K562 (cell line): ENCODE data around the gene GATA5. TPM values are rescaled to one million over a fixed set of nuclear protein-coding genes. Genes with fewer than 3 reads are reported as not detected.

Experiments
- ATF3 ChIP-seq, 2 experiments: fragments of 450-650 bp in 1 of 2; sonication (generic) in 1 of 2; formaldehyde crosslinking in 1 of 2; IDR thresholded peaks in 1 of 2; conservative IDR thresholded peaks in 1 of 2; 2 replicates each; pipeline versions ENCODE4 v1.6.1 to v1.8.1; 2016 to 2023; ENCODE audit warnings: mild to moderate bottlenecking in 2 of 2, moderate library complexity in 2 of 2, inconsistent platforms in 1 of 2, missing genetic modification reagents in 1 of 2
- CBX1 ChIP-seq: sonication (generic); IDR thresholded peaks from 2 replicates; pipeline ENCODE4 v1.6.1; 2016; ENCODE audit warnings: antibody characterized with exemption, low read depth, mild to moderate bottlenecking
- PRDM10 ChIP-seq: fragments of 450-650 bp; IDR thresholded peaks from 2 replicates; pipeline ENCODE4 v1.6.1; 2018; ENCODE audit not compliant: partially characterized antibody
- RFX1 ChIP-seq: fragments of 450-650 bp; IDR thresholded peaks from 2 replicates; pipeline ENCODE4 v1.6.1; 2016; ENCODE audit warnings: mild to moderate bottlenecking, moderate library complexity
- TCF7L2 ChIP-seq: fragments of 150-350 bp; IDR thresholded peaks from 2 replicates; pipeline ENCODE4 v1.6.1; 2016; ENCODE audit warnings: low read depth, mild to moderate bottlenecking, low read length, moderate library complexity
- polyA plus RNA-seq, 8 experiments: library from polyadenylated mRNA; depleted of rRNA in 4 of 8; stranded (reverse) in 5 of 8; unstranded in 3 of 8; fragments of >200 nt; fragmentation: Nextera tagmentation in 2 of 8; fragmentation: Illumina TruSeq in 1 of 8; extraction: Ambion mirVana in 2 of 8; extraction: Trizol in 1 of 8; gene quantifications; 2 replicates each; pipeline versions ENCODE4 v1.2.1 to v1.2.3, GENCODE V29; 2011 to 2014; ENCODE audit warnings: inconsistent platforms in 1 of 8, missing spikeins in 1 of 8
- total RNA-seq, 7 experiments: library from RNA; depleted of rRNA in 6 of 7; stranded (reverse); fragments of >200 nt in 6 of 7; fragmentation: Illumina TruSeq in 2 of 7; extraction: Trizol in 2 of 7; gene quantifications; 2 replicates each; pipeline versions ENCODE4 v1.2.1 to v1.2.3, GENCODE V29; 2011 to 2021; ENCODE audit warnings: low replicate concordance in 1 of 7
- TF ChIP-seq, protein P1 (sequence below): fragments of 450-650 bp; IDR thresholded peaks from 2 replicates; pipeline ENCODE4 v1.6.1; 2016; ENCODE audit warnings: mild to moderate bottlenecking, moderate library complexity

The GATA5 gene
- total and polyA plus RNA-seq, 9 of the 15 experiments (the other 6 are each of a cell fraction or from before 2014, with no cell fraction given): 0.09 to 0.57 (median 0.20) TPM; not detected in 3

- no peak for TF ChIP-seq PRDM10
- TF ChIP-seq, protein P1, sequence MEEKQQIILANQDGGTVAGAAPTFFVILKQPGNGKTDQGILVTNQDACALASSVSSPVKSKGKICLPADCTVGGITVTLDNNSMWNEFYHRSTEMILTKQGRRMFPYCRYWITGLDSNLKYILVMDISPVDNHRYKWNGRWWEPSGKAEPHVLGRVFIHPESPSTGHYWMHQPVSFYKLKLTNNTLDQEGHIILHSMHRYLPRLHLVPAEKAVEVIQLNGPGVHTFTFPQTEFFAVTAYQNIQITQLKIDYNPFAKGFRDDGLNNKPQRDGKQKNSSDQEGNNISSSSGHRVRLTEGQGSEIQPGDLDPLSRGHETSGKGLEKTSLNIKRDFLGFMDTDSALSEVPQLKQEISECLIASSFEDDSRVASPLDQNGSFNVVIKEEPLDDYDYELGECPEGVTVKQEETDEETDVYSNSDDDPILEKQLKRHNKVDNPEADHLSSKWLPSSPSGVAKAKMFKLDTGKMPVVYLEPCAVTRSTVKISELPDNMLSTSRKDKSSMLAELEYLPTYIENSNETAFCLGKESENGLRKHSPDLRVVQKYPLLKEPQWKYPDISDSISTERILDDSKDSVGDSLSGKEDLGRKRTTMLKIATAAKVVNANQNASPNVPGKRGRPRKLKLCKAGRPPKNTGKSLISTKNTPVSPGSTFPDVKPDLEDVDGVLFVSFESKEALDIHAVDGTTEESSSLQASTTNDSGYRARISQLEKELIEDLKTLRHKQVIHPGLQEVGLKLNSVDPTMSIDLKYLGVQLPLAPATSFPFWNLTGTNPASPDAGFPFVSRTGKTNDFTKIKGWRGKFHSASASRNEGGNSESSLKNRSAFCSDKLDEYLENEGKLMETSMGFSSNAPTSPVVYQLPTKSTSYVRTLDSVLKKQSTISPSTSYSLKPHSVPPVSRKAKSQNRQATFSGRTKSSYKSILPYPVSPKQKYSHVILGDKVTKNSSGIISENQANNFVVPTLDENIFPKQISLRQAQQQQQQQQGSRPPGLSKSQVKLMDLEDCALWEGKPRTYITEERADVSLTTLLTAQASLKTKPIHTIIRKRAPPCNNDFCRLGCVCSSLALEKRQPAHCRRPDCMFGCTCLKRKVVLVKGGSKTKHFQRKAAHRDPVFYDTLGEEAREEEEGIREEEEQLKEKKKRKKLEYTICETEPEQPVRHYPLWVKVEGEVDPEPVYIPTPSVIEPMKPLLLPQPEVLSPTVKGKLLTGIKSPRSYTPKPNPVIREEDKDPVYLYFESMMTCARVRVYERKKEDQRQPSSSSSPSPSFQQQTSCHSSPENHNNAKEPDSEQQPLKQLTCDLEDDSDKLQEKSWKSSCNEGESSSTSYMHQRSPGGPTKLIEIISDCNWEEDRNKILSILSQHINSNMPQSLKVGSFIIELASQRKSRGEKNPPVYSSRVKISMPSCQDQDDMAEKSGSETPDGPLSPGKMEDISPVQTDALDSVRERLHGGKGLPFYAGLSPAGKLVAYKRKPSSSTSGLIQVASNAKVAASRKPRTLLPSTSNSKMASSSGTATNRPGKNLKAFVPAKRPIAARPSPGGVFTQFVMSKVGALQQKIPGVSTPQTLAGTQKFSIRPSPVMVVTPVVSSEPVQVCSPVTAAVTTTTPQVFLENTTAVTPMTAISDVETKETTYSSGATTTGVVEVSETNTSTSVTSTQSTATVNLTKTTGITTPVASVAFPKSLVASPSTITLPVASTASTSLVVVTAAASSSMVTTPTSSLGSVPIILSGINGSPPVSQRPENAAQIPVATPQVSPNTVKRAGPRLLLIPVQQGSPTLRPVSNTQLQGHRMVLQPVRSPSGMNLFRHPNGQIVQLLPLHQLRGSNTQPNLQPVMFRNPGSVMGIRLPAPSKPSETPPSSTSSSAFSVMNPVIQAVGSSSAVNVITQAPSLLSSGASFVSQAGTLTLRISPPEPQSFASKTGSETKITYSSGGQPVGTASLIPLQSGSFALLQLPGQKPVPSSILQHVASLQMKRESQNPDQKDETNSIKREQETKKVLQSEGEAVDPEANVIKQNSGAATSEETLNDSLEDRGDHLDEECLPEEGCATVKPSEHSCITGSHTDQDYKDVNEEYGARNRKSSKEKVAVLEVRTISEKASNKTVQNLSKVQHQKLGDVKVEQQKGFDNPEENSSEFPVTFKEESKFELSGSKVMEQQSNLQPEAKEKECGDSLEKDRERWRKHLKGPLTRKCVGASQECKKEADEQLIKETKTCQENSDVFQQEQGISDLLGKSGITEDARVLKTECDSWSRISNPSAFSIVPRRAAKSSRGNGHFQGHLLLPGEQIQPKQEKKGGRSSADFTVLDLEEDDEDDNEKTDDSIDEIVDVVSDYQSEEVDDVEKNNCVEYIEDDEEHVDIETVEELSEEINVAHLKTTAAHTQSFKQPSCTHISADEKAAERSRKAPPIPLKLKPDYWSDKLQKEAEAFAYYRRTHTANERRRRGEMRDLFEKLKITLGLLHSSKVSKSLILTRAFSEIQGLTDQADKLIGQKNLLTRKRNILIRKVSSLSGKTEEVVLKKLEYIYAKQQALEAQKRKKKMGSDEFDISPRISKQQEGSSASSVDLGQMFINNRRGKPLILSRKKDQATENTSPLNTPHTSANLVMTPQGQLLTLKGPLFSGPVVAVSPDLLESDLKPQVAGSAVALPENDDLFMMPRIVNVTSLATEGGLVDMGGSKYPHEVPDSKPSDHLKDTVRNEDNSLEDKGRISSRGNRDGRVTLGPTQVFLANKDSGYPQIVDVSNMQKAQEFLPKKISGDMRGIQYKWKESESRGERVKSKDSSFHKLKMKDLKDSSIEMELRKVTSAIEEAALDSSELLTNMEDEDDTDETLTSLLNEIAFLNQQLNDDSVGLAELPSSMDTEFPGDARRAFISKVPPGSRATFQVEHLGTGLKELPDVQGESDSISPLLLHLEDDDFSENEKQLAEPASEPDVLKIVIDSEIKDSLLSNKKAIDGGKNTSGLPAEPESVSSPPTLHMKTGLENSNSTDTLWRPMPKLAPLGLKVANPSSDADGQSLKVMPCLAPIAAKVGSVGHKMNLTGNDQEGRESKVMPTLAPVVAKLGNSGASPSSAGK: no peak
- TF ChIP-seq ATF3 (IDR thresholded peaks at IDR 0.05): 0 out of 2 replicates have a peak, but pooled peaks have one; percentile 14
- no peak for TF ChIP-seq ATF3 (CRISPR knock-in tag; conservative IDR thresholded peaks at IDR 0.05)
- TF ChIP-seq TCF7L2: no peak
- no peak for TF ChIP-seq RFX1
- no peak for TF ChIP-seq CBX1
These were observed 35.6 kb upstream of the GATA5 start (continued) for GRCh38 chr20:62511300-62511914.
